Measurements from ENCODE around the gene S1PR1.

The S1PR1 gene

GRCh38 chr1:101280049-101280592 is 43.3 kb downstream of the S1PR1 start:
- DNase-seq (ENCODE audit: low spot score), result no peak

GRCh38 chr1:101280942-101281654 is 44.3 kb downstream of the S1PR1 start:
- DNase-seq (ENCODE audit: low spot score), result no peak

- no peak for DNase-seq (ENCODE audit: low spot score)
These were observed 44.9 kb downstream of the S1PR1 start for GRCh38 chr1:101281751-101282150.

- no peak for DNase-seq (ENCODE audit: low spot score)
These were observed 45.7 kb downstream of the S1PR1 start for GRCh38 chr1:101282314-101283038.

GRCh38 chr1:101283443-101283842 is 46.6 kb downstream of the S1PR1 start:
- DNase-seq (ENCODE audit: low spot score), result no peak

DNA sequence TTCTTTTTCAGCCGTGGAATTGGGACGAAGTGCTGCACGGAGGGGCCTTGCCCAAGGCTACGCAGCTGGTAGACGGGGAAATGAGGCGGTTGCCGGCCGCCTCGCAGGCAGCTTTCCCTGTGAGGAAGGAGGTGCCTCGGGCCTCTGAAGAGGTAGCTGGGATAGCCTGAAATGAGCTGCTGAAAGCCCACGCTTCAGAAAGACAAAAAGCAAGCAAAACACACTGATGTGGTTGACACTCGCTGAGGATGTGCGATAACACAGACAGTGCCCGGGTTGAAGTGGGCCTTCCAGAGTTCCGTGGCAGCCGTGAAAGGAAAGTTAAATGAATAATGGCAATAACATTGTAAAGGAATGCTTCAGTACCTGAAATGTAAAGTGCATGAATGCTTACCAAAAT is 47.2 kb downstream of the S1PR1 start:
- DNase-seq (ENCODE audit: low spot score), result no peak

DNA sequence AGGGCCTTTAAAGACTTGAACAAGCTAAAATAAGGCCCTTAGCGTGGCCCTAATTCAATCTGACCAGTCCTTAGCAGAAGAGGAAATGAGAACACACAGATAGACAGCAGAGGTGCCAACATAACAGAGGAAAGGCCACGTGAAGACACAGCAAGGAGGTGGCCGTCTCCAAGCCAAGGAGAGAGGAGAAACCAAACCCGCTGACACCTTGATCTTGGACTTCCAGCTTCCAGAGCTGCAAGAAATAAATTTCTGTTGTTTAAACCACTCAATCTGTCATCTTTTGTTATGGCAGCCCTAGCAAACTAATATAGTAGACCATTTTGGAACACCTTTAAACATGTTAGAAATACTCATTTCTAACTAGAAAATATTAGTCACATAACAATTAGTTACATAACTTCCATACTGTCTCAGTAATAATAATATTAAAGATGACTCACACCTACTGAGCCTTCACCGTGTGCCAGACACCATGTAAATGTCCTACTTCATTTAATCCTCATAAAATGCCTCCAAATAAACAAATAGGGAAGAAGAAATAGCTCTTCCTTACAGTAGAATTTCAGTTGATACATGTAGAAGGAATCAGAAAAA is 47.9 kb downstream of the S1PR1 start:
- no peak for DNase-seq (ENCODE audit: low spot score)

- DNase-seq (ENCODE audit: low spot score), result no peak
These were observed 49.2 kb downstream of the S1PR1 start for GRCh38 chr1:101285922-101286570.

DNA sequence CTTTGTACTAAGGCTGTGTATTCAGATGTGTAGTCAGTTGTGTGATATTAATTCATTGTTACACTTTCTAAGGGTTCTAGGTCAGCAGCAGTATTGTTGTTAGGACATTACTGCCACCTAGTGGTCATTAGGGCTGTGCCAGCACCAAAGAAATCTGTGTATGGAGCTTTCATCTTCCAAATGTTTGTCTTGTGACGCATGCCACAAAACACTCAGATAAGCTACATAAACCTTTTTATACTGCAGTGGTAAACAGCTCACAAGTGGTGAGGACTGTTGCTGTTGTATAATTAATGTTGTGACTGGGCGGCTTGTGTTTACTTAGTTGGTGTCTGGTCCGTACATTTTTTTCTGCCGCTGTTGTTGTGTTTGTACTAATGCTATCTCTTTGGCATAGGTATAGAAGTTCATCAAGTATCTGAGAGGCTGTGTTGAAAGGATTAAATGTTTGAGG is 51.7 kb downstream of the S1PR1 start:
- DNase-seq (ENCODE audit: low spot score), result peak; percentile 50

GRCh38 chr1:101290119-101290921 is 53.5 kb downstream of the S1PR1 start:
- no peak for DNase-seq (ENCODE audit: low spot score)

All from COLO829 (cell line).